ENCODE data around the gene FAM20C.

Gene FAM20C

DNA sequence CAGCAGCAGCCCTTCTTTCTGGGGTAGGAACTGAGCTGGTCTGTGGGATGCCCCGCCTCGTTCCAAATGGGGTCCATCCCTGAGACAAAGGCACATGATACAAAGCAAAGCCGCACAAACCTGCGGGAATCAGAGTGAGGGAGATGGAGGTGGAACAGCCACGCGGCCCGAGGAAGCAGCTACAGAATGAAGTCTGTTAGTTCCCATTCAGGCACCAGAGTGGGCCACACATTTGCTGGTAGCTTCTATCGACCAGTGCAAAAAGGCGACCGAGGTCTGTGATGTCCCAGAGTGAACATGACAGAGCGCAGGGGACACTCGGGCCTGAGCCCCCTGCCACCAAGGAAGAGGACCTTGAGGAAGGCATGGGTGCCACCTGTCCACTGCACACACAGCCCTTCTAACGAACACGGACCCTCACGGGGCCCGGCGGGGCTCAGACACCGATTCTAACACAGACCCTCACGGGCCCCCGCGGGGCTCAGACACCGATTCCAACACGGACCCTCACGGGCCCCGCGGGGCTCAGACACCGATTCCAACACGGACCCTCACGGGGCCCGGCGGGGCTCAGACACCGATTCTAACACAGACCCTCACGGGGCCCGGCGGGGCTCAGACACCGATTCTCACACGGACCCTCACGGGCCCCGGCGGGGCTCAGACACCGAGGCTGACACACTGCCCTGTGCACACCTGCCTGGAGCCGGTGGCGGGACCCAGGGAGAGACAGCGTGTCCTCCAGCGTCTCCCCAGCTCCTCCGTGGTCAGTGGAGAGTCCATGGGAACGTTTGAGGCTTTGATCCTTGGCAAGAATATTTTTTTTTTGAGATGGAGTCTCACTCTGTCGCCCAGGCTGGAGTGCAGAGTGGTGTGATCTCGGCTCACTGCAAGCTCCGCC is 32.8 kb upstream of the FAM20C start:
- DNase-seq (ENCODE audit: low read depth) = no peak

DNA sequence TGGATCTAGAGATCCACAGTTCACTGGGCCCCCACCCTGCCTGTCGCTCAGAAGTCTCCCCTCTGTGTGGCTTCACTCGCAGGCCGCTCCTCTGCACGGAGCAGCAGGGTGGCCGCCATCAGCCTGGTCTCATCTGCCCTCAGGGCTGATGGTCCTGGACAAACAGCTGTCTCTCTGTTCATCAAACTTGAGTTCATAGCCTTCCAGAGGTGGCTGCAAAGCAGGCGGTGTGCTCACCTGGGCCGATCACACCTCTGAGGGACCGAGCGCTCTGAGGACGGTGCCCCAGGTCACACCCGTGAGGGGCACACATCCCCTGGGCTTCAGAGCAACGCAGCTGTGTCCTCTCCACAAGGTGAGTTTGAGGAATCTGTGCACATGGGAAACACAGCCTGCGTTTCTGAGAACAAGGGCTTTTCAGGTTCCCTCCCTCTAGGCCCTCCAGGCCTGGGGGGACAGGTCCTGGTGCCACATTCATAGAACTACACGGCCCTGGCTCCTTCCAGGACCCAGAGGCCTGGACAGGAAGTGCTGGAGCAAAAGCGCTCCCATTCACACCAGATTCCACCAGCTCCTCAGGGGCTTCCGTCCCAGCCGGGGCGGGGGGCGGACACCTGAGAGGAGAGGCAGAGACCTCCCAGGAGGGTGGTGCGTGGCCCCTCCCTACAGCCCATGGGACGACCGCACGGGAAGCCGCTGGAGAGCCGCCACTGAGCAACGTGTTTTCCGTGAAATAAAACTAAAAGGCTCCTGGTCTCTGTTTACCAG is 31.2 kb upstream of the FAM20C start:
- no peak for DNase-seq (ENCODE audit: low read depth)

DNA sequence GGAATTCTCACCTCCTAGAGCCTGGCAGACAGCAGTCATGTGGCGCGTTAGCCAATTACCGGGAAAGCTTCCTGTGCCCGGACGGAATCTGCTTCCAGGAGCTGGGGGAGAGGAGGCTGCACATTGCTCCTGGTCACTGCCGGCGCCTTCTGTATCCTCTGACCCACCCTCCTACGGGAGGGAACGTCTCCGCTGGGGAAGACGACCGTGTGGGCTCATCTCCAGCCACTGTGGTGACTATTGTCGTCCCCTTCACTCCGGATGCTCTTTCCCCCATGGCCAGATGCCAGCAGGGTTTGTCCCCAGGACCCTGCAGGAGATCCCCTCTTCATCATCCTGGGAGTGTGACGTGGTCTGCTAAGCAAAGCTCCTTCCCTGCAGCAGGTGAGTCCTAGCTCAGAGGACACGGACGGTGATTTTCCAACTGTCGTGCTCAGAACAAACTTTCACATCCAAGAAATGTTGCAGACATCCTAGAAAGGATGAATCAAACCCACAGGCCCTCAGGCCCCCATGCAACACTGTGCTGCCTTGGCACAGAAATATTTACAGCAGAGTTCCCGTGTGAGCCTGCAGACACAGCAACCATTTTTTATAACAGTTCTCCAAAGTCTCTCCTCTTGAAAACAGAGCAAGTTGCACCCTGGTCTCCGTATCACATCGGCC is 29.6 kb upstream of the FAM20C start:
- DNase-seq (ENCODE audit: low read depth) = no peak

DNA sequence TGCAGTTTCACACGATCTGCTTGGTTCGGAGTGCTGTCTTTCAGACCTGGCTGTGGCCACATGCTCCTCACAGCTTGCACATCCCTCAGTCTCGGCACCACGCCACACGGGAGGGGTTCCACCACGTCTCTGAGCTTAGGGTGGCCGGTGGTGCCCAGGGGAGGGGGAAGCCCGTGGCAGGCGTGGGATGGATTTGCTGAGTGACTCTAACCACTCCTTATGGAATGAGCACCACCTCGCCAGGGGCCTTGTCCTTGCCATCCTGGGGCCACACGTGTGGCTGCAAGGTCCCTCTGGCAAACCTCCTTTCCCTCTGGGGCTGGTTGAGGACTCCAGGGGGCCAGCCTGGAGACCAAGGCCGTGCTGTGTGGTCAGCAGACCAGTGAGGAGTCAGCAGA is 29.1 kb upstream of the FAM20C start:
- DNase-seq (ENCODE audit: low read depth) = no peak

DNA sequence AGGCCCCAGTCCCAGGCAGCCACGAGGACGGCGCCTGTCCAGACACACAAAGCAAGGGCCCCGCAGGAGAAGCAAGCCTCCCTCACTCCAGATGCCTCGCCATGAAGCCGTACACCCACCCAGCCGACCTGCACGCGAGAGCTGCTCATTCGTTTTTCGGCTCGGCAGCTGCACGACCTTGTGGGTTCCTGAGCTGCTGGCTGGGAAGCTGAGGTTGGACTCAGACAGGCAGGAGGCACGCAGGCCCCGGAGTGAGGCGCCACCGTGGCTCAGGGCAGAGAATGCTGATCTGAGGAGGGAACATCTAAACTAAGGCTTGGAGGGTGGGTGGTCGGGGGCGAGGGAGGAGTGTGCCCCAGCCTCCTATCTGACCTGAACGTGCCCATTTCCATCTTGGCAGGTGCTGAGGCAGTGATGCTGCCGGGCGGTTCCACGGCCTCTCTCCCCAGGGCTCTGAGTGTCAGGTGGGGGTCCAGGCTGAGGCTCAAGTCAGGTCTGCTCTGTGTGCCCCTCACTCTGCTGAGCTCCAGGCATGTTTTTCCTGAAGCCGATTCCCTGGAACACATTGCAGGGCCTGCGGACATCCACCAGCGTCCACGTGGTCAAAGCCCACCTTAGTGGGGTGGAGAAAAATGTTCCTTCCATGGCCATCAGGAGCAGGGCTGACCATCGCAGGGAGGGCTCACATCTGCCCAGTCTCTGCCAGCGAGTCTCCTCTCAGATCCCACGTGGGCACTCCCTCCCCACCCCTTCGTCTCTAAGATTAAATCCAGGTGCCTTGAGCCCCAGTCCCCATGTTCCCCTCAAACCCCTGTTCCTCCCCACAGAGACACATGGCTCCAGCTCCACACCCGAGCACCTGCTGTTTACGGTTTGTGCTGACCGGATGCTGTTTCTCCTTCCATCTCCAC is 28.1 kb upstream of the FAM20C start:
- no peak for DNase-seq (ENCODE audit: low read depth)

DNA sequence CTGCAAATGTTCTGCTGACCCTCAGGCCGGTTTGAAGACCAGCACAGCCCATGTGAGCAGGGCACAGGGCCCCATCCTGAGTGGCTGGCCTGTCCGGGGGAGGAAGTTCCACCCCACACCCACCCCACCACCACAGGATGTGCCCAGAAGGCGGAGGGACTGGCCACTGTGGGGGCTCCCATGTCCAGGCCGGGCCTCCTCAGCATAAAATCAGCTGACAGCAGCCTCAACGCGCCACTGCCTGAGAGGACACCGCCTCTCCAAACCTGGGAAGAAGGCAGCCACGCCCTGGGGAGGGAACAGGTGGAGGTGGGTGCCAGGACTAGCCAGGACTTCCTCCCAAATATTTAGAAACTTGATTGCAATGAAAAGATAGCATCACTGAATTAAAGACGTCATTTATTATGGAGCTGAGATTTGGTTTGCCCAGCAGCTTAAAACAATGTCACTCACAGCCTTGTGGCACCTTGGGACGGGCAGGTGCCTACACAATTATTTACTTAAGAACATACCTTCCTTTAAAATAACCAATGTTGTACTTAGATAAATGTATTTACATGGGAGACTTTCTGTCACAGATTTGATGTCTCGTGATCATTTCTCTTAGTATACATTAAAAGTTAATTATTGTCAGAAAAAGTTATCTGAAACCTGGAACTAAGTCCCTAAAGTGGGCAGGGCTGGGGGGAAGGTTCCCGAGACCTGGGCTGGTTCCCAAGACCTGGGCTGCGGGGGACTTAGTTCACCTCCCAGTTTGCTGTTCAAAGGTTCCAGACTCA is 27.3 kb upstream of the FAM20C start:
- DNase-seq (ENCODE audit: low read depth) = peak; percentile 37

DNA sequence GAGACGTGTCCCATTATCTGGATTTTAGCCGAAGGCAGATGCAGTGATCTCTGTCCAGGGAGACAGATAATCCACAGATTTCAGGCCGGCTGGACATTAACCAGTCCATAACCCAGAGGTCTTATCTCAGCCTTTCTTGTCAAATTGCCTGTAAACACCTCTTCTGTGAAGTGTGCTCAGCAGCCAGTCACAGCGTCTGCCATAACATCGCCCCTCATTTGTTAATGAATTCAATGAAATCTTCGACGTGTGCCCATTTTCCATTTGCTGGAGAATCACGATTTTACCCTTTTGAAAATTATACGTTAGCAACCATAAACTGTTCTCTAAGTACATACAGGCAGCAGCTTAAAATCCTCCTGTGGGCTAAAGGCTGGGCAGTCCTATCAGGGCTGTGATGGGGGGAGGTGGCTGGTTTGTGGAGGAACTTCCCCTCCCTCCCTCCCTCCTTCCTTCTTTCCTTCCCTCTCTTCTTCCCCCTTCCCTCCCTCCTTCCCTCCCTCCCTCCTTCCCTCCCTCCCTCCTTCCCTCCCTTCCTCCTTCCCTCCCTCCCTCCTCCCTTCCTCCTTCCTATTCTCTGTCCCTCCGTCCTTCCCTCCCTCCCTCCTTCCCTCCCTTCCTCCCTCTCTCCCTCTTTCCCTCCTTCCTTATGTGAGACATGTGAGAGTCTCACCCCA is 26.6 kb upstream of the FAM20C start:
- DNase-seq (ENCODE audit: low read depth) = peak; percentile 52

DNA sequence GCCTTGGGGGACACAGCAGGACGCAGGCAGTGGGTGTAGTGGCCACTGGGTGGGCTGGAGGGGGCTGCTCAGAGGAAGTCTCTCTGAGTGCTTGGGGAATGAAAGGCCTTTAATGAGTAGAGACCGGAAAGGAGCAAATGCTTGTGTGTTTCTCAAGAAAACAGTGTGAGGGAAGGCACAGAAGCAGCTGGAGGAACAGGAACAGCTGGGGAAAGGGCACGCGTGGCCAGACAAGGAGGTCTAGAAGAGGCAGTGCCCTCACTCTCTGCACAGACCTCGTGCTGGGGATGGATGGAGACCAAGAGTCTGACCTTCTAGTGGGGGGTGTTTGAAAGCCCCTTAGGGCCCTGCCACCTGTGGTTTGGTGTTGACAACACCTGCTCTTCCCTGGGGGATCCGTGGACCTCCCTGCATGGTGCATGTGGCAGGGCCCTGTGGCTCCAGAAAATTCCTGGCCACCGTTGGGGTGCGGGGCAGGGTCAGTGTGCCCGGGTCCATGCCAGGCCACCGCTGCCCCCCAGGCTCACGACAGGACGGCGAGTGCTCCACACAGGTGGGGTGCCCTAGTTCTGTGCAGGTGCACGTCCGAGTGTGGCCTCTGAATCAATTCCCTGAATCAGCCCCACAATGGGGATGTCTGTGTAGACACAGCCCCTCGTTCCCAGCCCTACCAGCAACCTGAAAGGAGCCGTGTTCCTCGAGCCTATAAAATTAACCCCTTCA is 25.9 kb upstream of the FAM20C start:
- no peak for DNase-seq (ENCODE audit: low read depth)

DNA sequence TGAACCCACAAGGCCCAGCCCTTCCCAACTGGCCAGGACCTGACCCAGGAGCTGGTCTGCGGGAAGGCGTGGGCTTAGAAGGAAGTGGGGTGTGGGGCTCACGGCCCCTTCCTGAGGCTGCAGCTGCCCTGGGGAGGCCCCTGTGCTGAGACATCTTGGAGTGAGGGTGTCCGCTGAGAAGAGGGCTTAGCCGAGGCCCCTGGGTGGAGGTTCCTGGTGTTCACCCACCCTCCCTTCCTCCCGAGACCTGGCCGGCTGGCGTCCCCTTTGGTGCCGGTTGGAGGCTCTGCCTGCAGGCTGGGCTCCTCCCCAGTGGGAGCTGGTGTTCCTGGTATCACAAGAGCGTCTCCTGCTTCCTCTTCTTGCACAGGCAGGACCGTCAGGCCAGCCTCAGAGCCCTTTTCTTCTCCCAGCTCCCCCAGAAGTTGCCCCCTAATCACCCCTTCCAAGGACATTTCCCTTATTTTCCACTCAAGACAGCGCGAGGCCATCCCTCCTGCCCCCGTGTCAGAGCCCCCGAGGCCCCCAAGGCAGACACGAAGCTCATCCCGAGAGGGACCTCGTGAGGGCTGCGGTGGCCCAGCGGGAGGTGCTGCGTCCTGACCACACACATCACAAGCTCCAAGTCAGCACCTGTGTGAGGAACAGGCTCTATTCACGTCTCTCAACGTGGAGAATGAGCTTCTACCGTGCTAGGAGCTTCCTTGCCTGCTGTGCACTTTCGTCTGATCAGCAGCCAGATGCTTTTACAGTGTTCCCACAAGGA is 25.1 kb upstream of the FAM20C start:
- DNase-seq (ENCODE audit: low read depth) = peak; percentile 59

- DNase-seq (ENCODE audit: low read depth) = no peak
Measured at GRCh38 chr7:167976-168791, 24.2 kb upstream of the FAM20C start.

GRCh38 chr7:169276-170172 is 22.8 kb upstream of the FAM20C start:
- no peak for DNase-seq (ENCODE audit: low read depth)

GRCh38 chr7:170551-171363 is 21.6 kb upstream of the FAM20C start:
- DNase-seq (ENCODE audit: low read depth) = no peak

- DNase-seq (ENCODE audit: low read depth) = no peak
Measured at GRCh38 chr7:171364-171904, 20.9 kb upstream of the FAM20C start.

GRCh38 chr7:171912-172515 is 20.4 kb upstream of the FAM20C start:
- no peak for DNase-seq (ENCODE audit: low read depth)

- DNase-seq (ENCODE audit: low read depth) = no peak
Measured at GRCh38 chr7:173209-173918, 19.0 kb upstream of the FAM20C start.
